Measurements from ENCODE around the gene ORC1. TPM values are rescaled to one million over a fixed set of nuclear protein-coding genes. Genes with fewer than 3 reads are reported as not detected.

ORC1 gene
- total RNA-seq, 2 donors from 2014 or later, result 20.7 to 56.4 TPM

DNA sequence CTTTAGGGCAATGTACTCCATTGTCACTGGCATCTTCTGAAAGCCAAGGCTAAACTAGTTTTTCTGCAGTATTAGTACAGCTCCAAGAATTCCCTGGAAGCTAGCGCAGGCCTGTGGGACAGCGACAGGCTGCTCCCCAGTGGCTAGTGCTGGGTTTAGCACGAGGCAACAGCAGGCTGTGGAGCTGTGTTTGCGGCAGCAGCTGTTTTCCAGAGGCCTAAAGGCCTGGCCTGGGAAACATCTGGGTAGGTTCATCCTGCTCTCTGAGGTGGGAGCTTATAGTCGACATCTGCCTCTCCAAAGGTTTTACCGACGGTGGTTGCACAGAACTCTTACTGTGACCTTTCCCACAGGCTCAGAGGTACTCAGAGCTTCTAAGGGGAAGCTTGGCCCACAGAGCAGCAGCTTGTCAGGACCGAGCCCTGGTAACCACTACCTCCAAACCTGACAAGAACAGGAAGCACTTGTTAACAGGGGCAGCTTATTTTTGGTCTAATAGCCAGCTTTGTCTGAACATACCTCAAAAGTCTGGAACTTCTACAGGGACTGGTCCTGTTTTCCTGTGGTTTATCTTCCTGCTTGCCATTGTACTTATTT lies 55.4 kb downstream of the ORC1 start:
- no peaks in the 10 kb centered on the region for H3K36me3 Mint-ChIP-seq
- H3K27ac Mint-ChIP-seq, result peak overlapping the region in 1 of 2 donors; percentile 23
- no peaks in the 10 kb centered on the region for H3K27me3 Mint-ChIP-seq
- ATAC-seq (no peak), DNase-seq (ENCODE audit: low spot score) (no peak)
- no peaks in the 10 kb centered on the region for H3K9me3 Mint-ChIP-seq
- no peak overlapping the region for H3K4me3 Mint-ChIP-seq
- no peaks in the 10 kb centered on the region for H3K4me1 Mint-ChIP-seq (ENCODE audit: low read depth in 2 of 2)

- Mint-ChIP-seq H3K36me3 (no peaks in the 10 kb centered on the region), H3K9me3 (no peaks in the 10 kb centered on the region), H3K27me3 (no peaks in the 10 kb centered on the region), H3K27ac (no peak overlapping the region), H3K4me3 (no peak overlapping the region), H3K4me1 (ENCODE audit: low read depth in 2 of 2) (no peaks in the 10 kb centered on the region)
- DNase-seq (ENCODE audit: low spot score), result no peak
- ATAC-seq, result no peak
Observed at GRCh38 chr1:52346653-52347052, 57.6 kb downstream of the ORC1 start.

DNA sequence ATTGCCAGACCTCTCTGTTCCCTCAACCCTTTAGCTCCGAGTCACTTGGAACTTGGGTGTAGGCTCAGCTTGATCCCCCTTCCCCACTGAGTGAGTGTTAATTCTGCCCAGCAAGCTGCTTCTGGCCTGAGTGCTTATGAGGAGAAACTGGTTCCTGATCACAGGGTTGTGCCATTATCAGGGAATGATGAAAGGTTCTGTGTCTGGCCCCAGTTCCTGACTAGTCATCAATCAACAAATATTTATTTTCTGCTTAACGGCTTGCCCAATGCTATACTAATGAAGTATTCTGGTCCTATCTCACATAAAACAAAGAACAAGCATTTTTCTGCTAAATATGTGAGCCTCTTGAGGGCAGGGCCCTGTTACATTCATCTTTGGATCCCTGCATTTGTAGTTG lies 59.0 kb downstream of the ORC1 start:
- ATAC-seq, result no peak
- no peaks in the 10 kb centered on the region for H3K4me1 Mint-ChIP-seq (ENCODE audit: low read depth in 2 of 2)
- no peak for DNase-seq (ENCODE audit: low spot score)
- no peak overlapping the region for H3K4me3 Mint-ChIP-seq
- H3K9me3 Mint-ChIP-seq, result no peaks in the 10 kb centered on the region
- H3K27ac Mint-ChIP-seq, result peak overlapping the region in 1 of 2 donors; percentile 56
- no peaks in the 10 kb centered on the region for H3K27me3 Mint-ChIP-seq
- no peaks in the 10 kb centered on the region for H3K36me3 Mint-ChIP-seq

DNA sequence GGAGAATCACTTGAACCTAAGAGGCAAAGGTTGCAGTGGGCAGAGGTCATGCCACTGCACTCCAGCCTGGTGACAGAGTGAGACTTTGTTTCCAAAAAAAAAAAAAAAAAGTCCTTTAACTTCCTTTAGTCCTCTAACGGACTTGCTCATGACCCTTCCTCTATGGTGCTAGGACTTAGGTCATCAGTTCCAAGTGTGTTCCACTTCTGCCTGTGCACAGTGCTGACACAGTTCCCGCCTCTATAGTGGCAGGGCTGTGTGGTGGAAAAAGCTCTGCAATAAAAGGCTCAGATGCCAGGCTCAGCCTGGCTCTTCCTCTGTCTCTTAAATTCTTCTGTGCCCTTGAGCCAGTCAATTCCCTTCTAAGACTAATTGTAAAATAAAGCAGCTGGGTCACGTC lies 60.2 kb downstream of the ORC1 start:
- ATAC-seq, result no peak
- Mint-ChIP-seq H3K27me3 (no peaks in the 10 kb centered on the region), H3K27ac (no peak overlapping the region), H3K9me3 (no peaks in the 10 kb centered on the region), H3K36me3 (no peaks in the 10 kb centered on the region), H3K4me3 (no peak overlapping the region), H3K4me1 (ENCODE audit: low read depth in 2 of 2) (no peaks in the 10 kb centered on the region)
- no peak for DNase-seq (ENCODE audit: low spot score)

DNA sequence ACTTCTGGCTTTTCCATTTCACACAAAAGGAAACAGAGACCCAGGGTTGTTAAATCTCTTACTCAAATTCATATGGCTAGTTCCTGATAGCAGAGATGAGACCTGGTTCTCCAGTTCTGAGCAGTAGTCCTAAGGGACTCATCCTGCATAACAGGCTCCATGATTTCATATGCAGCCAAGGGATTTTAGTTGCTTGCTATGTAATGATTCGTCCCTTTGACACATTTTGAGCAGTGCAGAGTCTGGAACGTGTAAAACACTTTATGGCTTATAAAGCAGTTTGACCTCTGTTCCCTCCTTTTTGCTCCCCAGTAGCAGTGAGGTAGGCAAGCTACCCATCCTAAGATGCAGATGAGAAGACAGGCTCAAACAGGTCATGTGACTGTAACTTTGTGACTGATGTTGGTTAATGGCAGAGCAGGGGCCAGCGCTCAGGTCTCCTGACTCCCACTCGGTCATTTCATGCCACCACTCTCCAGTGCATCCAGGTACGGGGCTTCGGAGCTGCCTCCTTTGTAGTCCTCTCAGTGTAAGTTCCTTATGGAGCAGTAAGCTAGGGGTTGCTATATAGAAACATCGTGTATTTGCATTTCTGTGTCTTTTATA lies 62.5 kb downstream of the ORC1 start:
- no peaks in the 10 kb centered on the region for H3K27me3 Mint-ChIP-seq
- no peak for DNase-seq (ENCODE audit: low spot score)
- H3K36me3 Mint-ChIP-seq, result no peaks in the 10 kb centered on the region

DNA sequence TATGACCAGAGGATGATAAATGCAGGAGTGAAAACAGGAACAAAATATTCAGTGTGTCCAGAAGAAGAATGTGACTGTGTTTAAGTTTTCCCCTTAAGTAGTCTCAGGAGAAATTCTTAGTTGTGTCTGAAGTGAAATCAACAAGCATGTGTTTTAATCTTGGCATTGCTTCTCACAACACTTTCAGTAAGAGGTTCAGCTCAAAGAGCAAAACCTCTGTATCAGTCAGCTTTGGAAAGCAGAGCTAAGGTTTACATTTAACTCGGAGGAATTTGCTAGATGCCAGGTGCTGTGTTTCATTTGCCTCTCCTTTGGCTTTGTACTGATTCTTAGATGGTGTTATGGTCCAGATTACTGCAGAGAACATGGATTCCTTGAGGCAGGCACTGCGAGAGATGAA lies 66.8 kb downstream of the ORC1 start:
- peaks cover 0 to 12% of the 10 kb centered on the region in 2 donors for H3K4me1 Mint-ChIP-seq (ENCODE audit: low read depth in 2 of 2)
- ATAC-seq (no peak), DNase-seq (ENCODE audit: low spot score) (no peak)
- no peak overlapping the region for H3K4me3 Mint-ChIP-seq
- H3K36me3 Mint-ChIP-seq, result no peaks in the 10 kb centered on the region
- no peaks in the 10 kb centered on the region for H3K27me3 Mint-ChIP-seq
- H3K27ac Mint-ChIP-seq, result no peak overlapping the region
- H3K9me3 Mint-ChIP-seq, result no peaks in the 10 kb centered on the region

More for the DNA sequence above, 62.5 kb downstream of the ORC1 start:
- no peak for ATAC-seq
- no peaks in the 10 kb centered on the region for H3K4me1 Mint-ChIP-seq (ENCODE audit: low read depth in 2 of 2)
- H3K9me3 Mint-ChIP-seq, result no peaks in the 10 kb centered on the region
- H3K27ac Mint-ChIP-seq, result no peak overlapping the region
- no peak overlapping the region for H3K4me3 Mint-ChIP-seq

DNA sequence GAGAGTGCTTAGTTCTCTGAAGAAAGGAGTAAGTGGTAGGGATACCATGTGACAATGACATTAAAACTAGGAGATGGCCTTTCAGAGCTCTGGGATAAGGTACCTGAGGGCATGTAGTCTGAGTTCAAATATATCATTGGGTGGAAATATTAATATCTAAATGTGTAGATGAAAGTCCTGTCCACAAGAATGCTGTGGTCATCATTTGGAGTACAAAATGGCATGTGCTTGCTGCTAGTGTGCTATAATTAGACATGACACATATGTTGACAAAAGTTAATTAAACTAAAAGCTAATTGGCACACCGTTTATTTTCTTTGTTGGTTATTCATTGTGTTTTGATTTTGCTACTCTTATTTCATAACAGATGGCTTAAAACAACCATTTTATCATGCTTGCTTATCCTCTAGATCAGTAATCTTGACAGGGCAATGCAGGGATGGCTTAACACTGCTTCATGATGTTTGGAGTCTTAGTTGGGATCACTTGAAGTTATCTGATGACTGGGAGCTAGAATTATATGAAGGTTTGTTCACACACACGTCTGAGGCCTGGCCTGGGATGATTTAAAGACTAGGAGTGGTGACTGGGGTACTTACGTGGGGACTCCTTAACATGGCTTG lies 69.2 kb downstream of the ORC1 start:
- no peak overlapping the region for H3K27ac Mint-ChIP-seq
- no peaks in the 10 kb centered on the region for H3K9me3 Mint-ChIP-seq
- no peak overlapping the region for H3K4me3 Mint-ChIP-seq
- H3K4me1 Mint-ChIP-seq (ENCODE audit: low read depth in 2 of 2), result peaks cover 0 to 17% of the 10 kb centered on the region in 2 donors
- DNase-seq (ENCODE audit: low spot score), result no peak
- H3K27me3 Mint-ChIP-seq, result no peaks in the 10 kb centered on the region
- no peak for ATAC-seq
- no peaks in the 10 kb centered on the region for H3K36me3 Mint-ChIP-seq

DNA sequence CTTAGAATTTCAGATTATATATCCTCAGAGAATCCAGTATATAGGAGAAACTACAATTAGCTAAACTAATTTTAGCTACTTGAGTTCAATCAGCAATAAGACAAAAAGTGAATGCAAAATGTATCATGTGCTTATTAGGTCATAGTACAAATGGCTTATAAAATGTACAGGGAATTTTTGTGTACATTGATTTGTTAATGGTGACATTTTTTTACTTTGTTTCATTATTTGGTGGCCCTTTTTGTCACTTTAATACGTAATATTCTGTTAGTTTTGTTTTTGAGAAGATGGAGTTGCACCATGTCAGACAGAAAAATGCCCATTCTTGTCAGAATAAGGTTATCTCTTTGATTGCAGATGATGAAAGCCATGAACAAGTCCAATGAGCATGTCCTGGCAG lies 71.8 kb downstream of the ORC1 start:
- ATAC-seq (peak in 1 of 2 donors; percentile 75), DNase-seq (ENCODE audit: low spot score) (no peak)
- peak overlapping the region; percentile 36 for H3K4me3 Mint-ChIP-seq
- H3K4me1 Mint-ChIP-seq (ENCODE audit: low read depth in 2 of 2), result peaks cover 0 to 17% of the 10 kb centered on the region in 2 donors
- H3K27me3 Mint-ChIP-seq, result no peaks in the 10 kb centered on the region
- no peaks in the 10 kb centered on the region for H3K9me3 Mint-ChIP-seq
- no peaks in the 10 kb centered on the region for H3K36me3 Mint-ChIP-seq
- peak overlapping the region in 1 of 2 donors; percentile 90 for H3K27ac Mint-ChIP-seq

GRCh38 chr1:52328615-52329014 lies 75.6 kb downstream of the ORC1 start:
- DNase-seq (ENCODE audit: low spot score), result no peak
- no peak for ATAC-seq
- Mint-ChIP-seq H3K27me3 (no peaks in the 10 kb centered on the region), H3K9me3 (no peaks in the 10 kb centered on the region), H3K4me3 (no peak overlapping the region), H3K4me1 (ENCODE audit: low read depth in 2 of 2) (peaks cover 0 to 9% of the 10 kb centered on the region in 2 donors), H3K27ac (no peak overlapping the region), H3K36me3 (no peaks in the 10 kb centered on the region)

DNA sequence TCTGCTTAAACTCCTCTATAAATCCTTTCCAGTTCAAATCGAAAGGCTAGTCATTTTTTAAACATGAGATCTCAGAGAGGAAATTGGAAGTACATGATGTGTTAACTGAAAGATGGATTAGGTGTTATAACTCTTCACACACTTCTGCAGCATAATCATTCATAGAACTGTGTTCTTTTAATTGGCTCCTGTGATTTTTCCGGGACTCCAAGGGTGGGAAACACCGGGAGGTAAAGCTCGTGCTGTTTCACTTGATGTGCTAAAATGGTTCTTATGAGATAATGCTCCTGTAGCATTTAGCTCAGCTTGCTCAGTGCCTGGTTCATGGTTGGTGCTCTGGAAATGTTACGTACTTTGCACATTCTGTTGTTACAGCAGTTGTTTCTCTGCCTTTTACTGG lies 78.4 kb downstream of the ORC1 start:
- peaks cover 0 to 5% of the 10 kb centered on the region in 2 donors for H3K4me1 Mint-ChIP-seq (ENCODE audit: low read depth in 2 of 2)
- no peaks in the 10 kb centered on the region for H3K27me3 Mint-ChIP-seq
- DNase-seq (ENCODE audit: low spot score) (no peak), ATAC-seq (no peak)
- H3K4me3 Mint-ChIP-seq, result no peak overlapping the region
- no peaks in the 10 kb centered on the region for H3K9me3 Mint-ChIP-seq
- H3K27ac Mint-ChIP-seq, result no peak overlapping the region
- no peaks in the 10 kb centered on the region for H3K36me3 Mint-ChIP-seq

- H3K27ac Mint-ChIP-seq, result no peak overlapping the region
- no peaks in the 10 kb centered on the region for H3K4me1 Mint-ChIP-seq (ENCODE audit: low read depth in 2 of 2)
- no peak overlapping the region for H3K4me3 Mint-ChIP-seq
- ATAC-seq, result no peak
- no peaks in the 10 kb centered on the region for H3K9me3 Mint-ChIP-seq
- H3K27me3 Mint-ChIP-seq, result no peaks in the 10 kb centered on the region
- no peaks in the 10 kb centered on the region for H3K36me3 Mint-ChIP-seq
- no peak for DNase-seq (ENCODE audit: low spot score)
Observed at GRCh38 chr1:52323731-52324130, 80.5 kb downstream of the ORC1 start.

Other genes with a start within 250 kb of the ORC1 start
- gene CC2D1B, start 38.2 kb downstream of the ORC1 start, total RNA-seq, result 10 to 100 TPM; 53.9 to 59.3 TPM
- gene PRPF38A, start 179 bp upstream of the ORC1 start, total RNA-seq, result 100 to 1,000 TPM in 1 of 2 donors, 10 to 100 TPM in 1; 94.7 to 105 TPM
- 10 to 100 TPM; 50.7 to 85.8 TPM for gene TUT4, start 148.7 kb upstream of the ORC1 start, total RNA-seq
- gene GPX7, start 197.9 kb upstream of the ORC1 start, total RNA-seq, result 10 to 100 TPM; 17.3 to 23.2 TPM
- 1 to 10 TPM; 2.8 to 5.3 TPM for gene SHISAL2A, start 228.7 kb upstream of the ORC1 start, total RNA-seq

All from natural killer cell treated with Interleukin-12 subunit alpha and Interleukin-12 subunit beta and Interleukin-15 and Interleukin-18, amount 100 ng/mL, for 72 hours (primary cell).